Activated B cell treated with CpG ODN at 0.5 μM for 24 hours (primary cell): ENCODE measurements around the gene IL1RL2. TPM values are rescaled to one million over a fixed set of nuclear protein-coding genes. Genes with fewer than 3 reads are reported as not detected.

ENCODE experiments used
- ATAC-seq: fragments of 200-7000 bp; cut with Tn5 transposase; one replicate; pipeline ENCODE4 v1.10.0; 2021; ENCODE audit warnings: low read depth, mild to moderate bottlenecking, moderate library complexity
- CTCF ChIA-PET: fragments of 350-600 bp; sonication (Branson Sonifier 250); formaldehyde crosslinking; loops from one replicate; lab custom pipeline; 2021; ENCODE audit warnings: antibody characterized with exemption; lab: Charles Lee
- POLR2A ChIA-PET: fragments of 350-600 bp; sonication (Branson Sonifier 250); formaldehyde crosslinking; loops from one replicate; lab custom pipeline; 2021; ENCODE audit warnings: antibody characterized with exemption; lab: Charles Lee
- DNase-seq: peaks from one replicate; pipeline ENCODE4 v3.0.0; 2022
- H3K27ac Mint-ChIP-seq: one replicate; pipeline ENCODE4 v1.8.0; 2020; ENCODE audit warnings: mixed read lengths
- H3K27me3 Mint-ChIP-seq: one replicate; pipeline ENCODE4 v1.8.0; 2021; ENCODE audit warnings: mixed read lengths
- H3K36me3 Mint-ChIP-seq: one replicate; pipeline ENCODE4 v1.8.0; 2021; ENCODE audit warnings: low read depth, mixed read lengths
- H3K4me1 Mint-ChIP-seq: one replicate; pipeline ENCODE4 v1.8.0; 2021; ENCODE audit warnings: mixed read lengths
- H3K4me3 Mint-ChIP-seq: one replicate; pipeline ENCODE4 v1.8.0; 2020; ENCODE audit warnings: mild to moderate bottlenecking, mixed read lengths
- H3K9me3 Mint-ChIP-seq: one replicate; pipeline ENCODE4 v1.8.0; 2020; ENCODE audit warnings: mixed read lengths
- CTCF ChIP-seq: fragments of 200-600 bp; IDR thresholded peaks from one replicate; pipeline ENCODE4 v1.8.0; 2022; ENCODE audit warnings: antibody characterized with exemption, mild to moderate bottlenecking
- intact Hi-C: fragments of 100-400 bp; cut with micrococcal nuclease; formaldehyde crosslinking; loops from one replicate; pipeline ENCODE4 v1.15.1; 2024
- total RNA-seq: library from RNA; stranded (reverse); gene quantifications from 2 replicates; pipeline ENCODE4 v1.2.3, GENCODE V29; 2022

IL1RL2 gene
- total RNA-seq, 1 donor from 2014 or later, result not detected

GRCh38 chr2:102256874-102257462 is 70.1 kb downstream of the IL1RL2 start:
- DNase-seq (no peak), ATAC-seq (no peak)
- intact Hi-C loops, result no loop called here
- Mint-ChIP-seq H3K4me3 (no peak overlapping the region), H3K36me3 (no peaks in the 10 kb centered on the region), H3K27ac (no peak overlapping the region), H3K9me3 (no peaks in the 10 kb centered on the region), H3K27me3 (peaks cover 19% of the 10 kb centered on the region), H3K4me1 (peaks cover 2% of the 10 kb centered on the region)
- CTCF ChIA-PET, result interaction anchor here (1.1 kb wide), 1 partner anchor 16 kb away, joined by 3 read pairs; no protein-coding TSS in a partner anchor
- TF ChIP-seq CTCF, result no peak
- POLR2A ChIA-PET, result no interaction called here

GRCh38 chr2:102258025-102258385 is 71.2 kb downstream of the IL1RL2 start:
- CTCF ChIA-PET, result interaction anchor here (1.1 kb wide), 1 partner anchor 17 kb away, joined by 3 read pairs; no protein-coding TSS in a partner anchor
- H3K4me1 Mint-ChIP-seq, result no peaks in the 10 kb centered on the region
- ATAC-seq, result no peak
- H3K27me3 Mint-ChIP-seq, result peaks cover 9% of the 10 kb centered on the region
- no peak overlapping the region for H3K27ac Mint-ChIP-seq
- no peak overlapping the region for H3K4me3 Mint-ChIP-seq
- no peaks in the 10 kb centered on the region for H3K36me3 Mint-ChIP-seq
- no peak for TF ChIP-seq CTCF
- no peak for DNase-seq
- POLR2A ChIA-PET, result no interaction called here
- intact Hi-C loops, result no loop called here
- H3K9me3 Mint-ChIP-seq, result no peaks in the 10 kb centered on the region

GRCh38 chr2:102258386-102259074 is 71.7 kb downstream of the IL1RL2 start:
- no peaks in the 10 kb centered on the region for H3K9me3 Mint-ChIP-seq
- H3K27me3 Mint-ChIP-seq, result peaks cover 6% of the 10 kb centered on the region
- POLR2A ChIA-PET, result no interaction called here
- CTCF ChIA-PET, result no interaction called here
- no peaks in the 10 kb centered on the region for H3K36me3 Mint-ChIP-seq
- H3K4me3 Mint-ChIP-seq, result no peak overlapping the region
- intact Hi-C loops, result no loop called here
- no peak for TF ChIP-seq CTCF
- H3K27ac Mint-ChIP-seq, result no peak overlapping the region
- no peaks in the 10 kb centered on the region for H3K4me1 Mint-ChIP-seq
- no peak for ATAC-seq
- DNase-seq, result no peak

- H3K27ac Mint-ChIP-seq, result no peak overlapping the region
- no peaks in the 10 kb centered on the region for H3K4me1 Mint-ChIP-seq
- ATAC-seq (no peak), DNase-seq (no peak)
- ChIA-PET CTCF (interaction anchor here (1.1 kb wide), 1 partner anchor 9 kb away, joined by 4 read pairs; no protein-coding TSS in a partner anchor), POLR2A (no interaction called here)
- H3K27me3 Mint-ChIP-seq, result peaks cover 4% of the 10 kb centered on the region
- H3K4me3 Mint-ChIP-seq, result no peak overlapping the region
- no peaks in the 10 kb centered on the region for H3K36me3 Mint-ChIP-seq
- intact Hi-C loops, result no loop called here
- TF ChIP-seq CTCF, result no peak
- H3K9me3 Mint-ChIP-seq, result no peaks in the 10 kb centered on the region
Measured at GRCh38 chr2:102261467-102262135, 74.8 kb downstream of the IL1RL2 start.
